ENCODE measurements around the gene SH3GL1.

- TF ChIP-seq, protein P1, sequence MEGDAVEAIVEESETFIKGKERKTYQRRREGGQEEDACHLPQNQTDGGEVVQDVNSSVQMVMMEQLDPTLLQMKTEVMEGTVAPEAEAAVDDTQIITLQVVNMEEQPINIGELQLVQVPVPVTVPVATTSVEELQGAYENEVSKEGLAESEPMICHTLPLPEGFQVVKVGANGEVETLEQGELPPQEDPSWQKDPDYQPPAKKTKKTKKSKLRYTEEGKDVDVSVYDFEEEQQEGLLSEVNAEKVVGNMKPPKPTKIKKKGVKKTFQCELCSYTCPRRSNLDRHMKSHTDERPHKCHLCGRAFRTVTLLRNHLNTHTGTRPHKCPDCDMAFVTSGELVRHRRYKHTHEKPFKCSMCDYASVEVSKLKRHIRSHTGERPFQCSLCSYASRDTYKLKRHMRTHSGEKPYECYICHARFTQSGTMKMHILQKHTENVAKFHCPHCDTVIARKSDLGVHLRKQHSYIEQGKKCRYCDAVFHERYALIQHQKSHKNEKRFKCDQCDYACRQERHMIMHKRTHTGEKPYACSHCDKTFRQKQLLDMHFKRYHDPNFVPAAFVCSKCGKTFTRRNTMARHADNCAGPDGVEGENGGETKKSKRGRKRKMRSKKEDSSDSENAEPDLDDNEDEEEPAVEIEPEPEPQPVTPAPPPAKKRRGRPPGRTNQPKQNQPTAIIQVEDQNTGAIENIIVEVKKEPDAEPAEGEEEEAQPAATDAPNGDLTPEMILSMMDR (IDR thresholded peaks at IDR 0.05): no peak
- TF ChIP-seq POLR2A (IDR thresholded peaks at IDR 0.05): no peak
Measured at GRCh38 chr19:4449639-4450028, 49.3 kb upstream of the SH3GL1 start.
